HepG2 (cell line): ENCODE measurements around the gene MEA1. TPM values are rescaled to one million over a fixed set of nuclear protein-coding genes. Genes with fewer than 3 reads are reported as not detected.

ENCODE experiments used
- ARHGAP35 ChIP-seq: sonication (generic); formaldehyde crosslinking; IDR thresholded peaks from 2 replicates; pipeline ENCODE4 v1.9.0; 2022; ENCODE audit warnings: mild to moderate bottlenecking, inconsistent platforms, moderate library complexity, missing genetic modification reagents, borderline replicate concordance
- KMT2A ChIP-seq: sonication (generic); formaldehyde crosslinking; IDR thresholded peaks from 2 replicates; pipeline ENCODE4 v1.4.0; 2020; ENCODE audit warnings: missing genetic modification reagents
- POLR2G ChIP-seq: fragments of 200-400 bp; formaldehyde crosslinking; IDR thresholded peaks from 2 replicates; pipeline ENCODE4 v1.6.1; 2018; ENCODE audit warnings: mild to moderate bottlenecking, low read depth, low read length, moderate library complexity
- RELA ChIP-seq: sonication (generic); formaldehyde crosslinking; IDR thresholded peaks from 2 replicates; pipeline ENCODE4 v1.4.0; 2020; ENCODE audit warnings: missing genetic modification reagents
- SP2 ChIP-seq: sonication (generic); formaldehyde crosslinking; IDR thresholded peaks from 2 replicates; pipeline ENCODE4 v1.5.1; 2020; ENCODE audit warnings: mild to moderate bottlenecking, missing genetic modification reagents
- TRIM24 ChIP-seq: sonication (generic); formaldehyde crosslinking; IDR thresholded peaks from 2 replicates; pipeline ENCODE4 v1.8.0; 2022; ENCODE audit warnings: mild to moderate bottlenecking, missing genetic modification reagents
- ZBTB20 ChIP-seq: sonication (generic); formaldehyde crosslinking; IDR thresholded peaks from 2 replicates; pipeline ENCODE4 v1.8.1; 2023; ENCODE audit warnings: missing genetic modification reagents, low read depth, mild to moderate bottlenecking, borderline replicate concordance
- ZBTB38 ChIP-seq: sonication (generic); formaldehyde crosslinking; IDR thresholded peaks from 2 replicates; pipeline ENCODE4 v1.5.1; 2020; ENCODE audit warnings: mild to moderate bottlenecking, missing genetic modification reagents
- ZNF3 ChIP-seq: IDR thresholded peaks from 2 replicates; pipeline ENCODE4 v1.7.0; 2017; ENCODE audit warnings: inconsistent platforms
- ZNF513 ChIP-seq: sonication (generic); formaldehyde crosslinking; conservative IDR thresholded peaks from 2 replicates; pipeline ENCODE4 v1.5.0; 2020; ENCODE audit warnings: missing genetic modification reagents
- ZNF646 ChIP-seq: sonication (generic); formaldehyde crosslinking; IDR thresholded peaks from 2 replicates; pipeline ENCODE4 v1.9.0; 2021; ENCODE audit warnings: mild to moderate bottlenecking, missing genetic modification reagents
- ZNF747 ChIP-seq: sonication (generic); formaldehyde crosslinking; IDR thresholded peaks from 2 replicates; pipeline ENCODE4 v1.8.1; 2023; ENCODE audit warnings: missing genetic modification reagents, mild to moderate bottlenecking, borderline replicate concordance
- ZNF841 ChIP-seq: sonication (generic); formaldehyde crosslinking; IDR thresholded peaks from 2 replicates; pipeline ENCODE4 v1.8.1; 2023; ENCODE audit warnings: missing genetic modification reagents, borderline replicate concordance
- ZNF891 ChIP-seq: sonication (generic); formaldehyde crosslinking; IDR thresholded peaks from 2 replicates; pipeline ENCODE4 v1.5.0; 2020; ENCODE audit warnings: mild to moderate bottlenecking, missing genetic modification reagents
- ZSCAN22 ChIP-seq: sonication (generic); formaldehyde crosslinking; IDR thresholded peaks from 2 replicates; pipeline ENCODE4 v1.4.0; 2020; ENCODE audit warnings: mild to moderate bottlenecking, missing genetic modification reagents
- polyA plus RNA-seq, 8 experiments: library from polyadenylated mRNA; depleted of rRNA in 3 of 8; stranded (reverse) in 7 of 8; unstranded in 1 of 8; fragments of >200 nt; fragmentation: Illumina TruSeq in 4 of 8; extraction: Trizol in 4 of 8; gene quantifications; 2 replicates each; pipeline versions ENCODE4 v1.2.1 to v1.2.3, GENCODE V29; 2011 to 2016; ENCODE audit warnings: low read depth in 4 of 8, missing spikeins in 1 of 8, mixed read lengths in 1 of 8; ENCODE audit not compliant: insufficient read depth in 1 of 8
- total RNA-seq, 5 experiments: library from RNA; depleted of rRNA; stranded (reverse); fragments of >200 nt; fragmentation: Illumina TruSeq; extraction: Trizol; gene quantifications; 2 replicates each; pipeline ENCODE4 v1.2.3, GENCODE V29; 2016; ENCODE audit warnings: low read depth in 1 of 5
- TF ChIP-seq, protein P1 (sequence below): sonication (generic); formaldehyde crosslinking; IDR thresholded peaks from 2 replicates; pipeline ENCODE4 v1.5.1; 2020; ENCODE audit warnings: missing genetic modification reagents, mild to moderate bottlenecking, borderline replicate concordance
- TF ChIP-seq, protein P2 (sequence below): sonication (generic); formaldehyde crosslinking; IDR thresholded peaks from 2 replicates; pipeline ENCODE4 v1.4.0; 2020; ENCODE audit warnings: missing genetic modification reagents

MEA1 gene
- total and polyA plus RNA-seq, 2 of the 13 experiments (the other 11 are each of a cell fraction or from before 2014, with no cell fraction given) = 75.6 to 86.2 TPM

- no peak for TF ChIP-seq ZSCAN22
- TF ChIP-seq RELA (CRISPR knock-in tag) = no peak; the same call in 1 of the 2 replicates
- TF ChIP-seq, protein P1, sequence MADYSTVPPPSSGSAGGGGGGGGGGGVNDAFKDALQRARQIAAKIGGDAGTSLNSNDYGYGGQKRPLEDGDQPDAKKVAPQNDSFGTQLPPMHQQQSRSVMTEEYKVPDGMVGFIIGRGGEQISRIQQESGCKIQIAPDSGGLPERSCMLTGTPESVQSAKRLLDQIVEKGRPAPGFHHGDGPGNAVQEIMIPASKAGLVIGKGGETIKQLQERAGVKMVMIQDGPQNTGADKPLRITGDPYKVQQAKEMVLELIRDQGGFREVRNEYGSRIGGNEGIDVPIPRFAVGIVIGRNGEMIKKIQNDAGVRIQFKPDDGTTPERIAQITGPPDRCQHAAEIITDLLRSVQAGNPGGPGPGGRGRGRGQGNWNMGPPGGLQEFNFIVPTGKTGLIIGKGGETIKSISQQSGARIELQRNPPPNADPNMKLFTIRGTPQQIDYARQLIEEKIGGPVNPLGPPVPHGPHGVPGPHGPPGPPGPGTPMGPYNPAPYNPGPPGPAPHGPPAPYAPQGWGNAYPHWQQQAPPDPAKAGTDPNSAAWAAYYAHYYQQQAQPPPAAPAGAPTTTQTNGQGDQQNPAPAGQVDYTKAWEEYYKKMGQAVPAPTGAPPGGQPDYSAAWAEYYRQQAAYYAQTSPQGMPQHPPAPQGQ (CRISPR knock-in tag) = no peak
- TF ChIP-seq KMT2A (CRISPR knock-in tag) = 0 out of 2 replicates have a peak, but pooled peaks have one; percentile 32
- no peak for TF ChIP-seq ZNF841 (CRISPR knock-in tag)
- TF ChIP-seq ZNF747 (CRISPR knock-in tag) = no peak
- no peak for TF ChIP-seq ZNF513 (CRISPR knock-in tag)
- peak; percentile 46; the same call in 1 of the 2 replicates for TF ChIP-seq ZNF891
- TF ChIP-seq, protein P2, sequence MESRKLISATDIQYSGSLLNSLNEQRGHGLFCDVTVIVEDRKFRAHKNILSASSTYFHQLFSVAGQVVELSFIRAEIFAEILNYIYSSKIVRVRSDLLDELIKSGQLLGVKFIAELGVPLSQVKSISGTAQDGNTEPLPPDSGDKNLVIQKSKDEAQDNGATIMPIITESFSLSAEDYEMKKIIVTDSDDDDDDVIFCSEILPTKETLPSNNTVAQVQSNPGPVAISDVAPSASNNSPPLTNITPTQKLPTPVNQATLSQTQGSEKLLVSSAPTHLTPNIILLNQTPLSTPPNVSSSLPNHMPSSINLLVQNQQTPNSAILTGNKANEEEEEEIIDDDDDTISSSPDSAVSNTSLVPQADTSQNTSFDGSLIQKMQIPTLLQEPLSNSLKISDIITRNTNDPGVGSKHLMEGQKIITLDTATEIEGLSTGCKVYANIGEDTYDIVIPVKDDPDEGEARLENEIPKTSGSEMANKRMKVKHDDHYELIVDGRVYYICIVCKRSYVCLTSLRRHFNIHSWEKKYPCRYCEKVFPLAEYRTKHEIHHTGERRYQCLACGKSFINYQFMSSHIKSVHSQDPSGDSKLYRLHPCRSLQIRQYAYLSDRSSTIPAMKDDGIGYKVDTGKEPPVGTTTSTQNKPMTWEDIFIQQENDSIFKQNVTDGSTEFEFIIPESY (CRISPR knock-in tag) = no peak
- peak; percentile 76 for TF ChIP-seq SP2 (CRISPR knock-in tag)
- no peak for TF ChIP-seq ZNF3 (CRISPR knock-in tag)
- TF ChIP-seq POLR2G = peak; percentile 99
- no peak for TF ChIP-seq ZBTB20 (CRISPR knock-in tag)
- no peak for TF ChIP-seq TRIM24 (CRISPR knock-in tag)
- TF ChIP-seq ZBTB38 (CRISPR knock-in tag) = peak; percentile 11; the same call in 1 of the 2 replicates
- TF ChIP-seq ZNF646 (CRISPR knock-in tag) = no peak
- TF ChIP-seq ARHGAP35 (CRISPR knock-in tag) = no peak
Measured at GRCh38 chr6:42984001-42984923, 29.5 kb downstream of the MEA1 start, which contains the start of gene PPP2R5D (continued).
